Cardiac muscle cell (in vitro differentiated cells and primary cell): Measurements from ENCODE around the gene ADAMTS19. TPM values are rescaled to one million over a fixed set of nuclear protein-coding genes. Genes with fewer than 3 reads are reported as not detected.

Experiments
- DNase-seq, 2 donors: peaks; one replicate each; pipeline versions ENCODE4 v3.0.0 to v3.0.0-alpha.2; 2010 to 2017; ENCODE audit warnings: low read depth in 1 of 2, low spot score in 1 of 2
- H3K27ac ChIP-seq: fragments of 200-600 bp; sonication (generic); 2 replicates; pipeline ENCODE4 v1.5.1; 2016
- H3K27me3 ChIP-seq: fragments of 200-600 bp; sonication (generic); 2 replicates; pipeline ENCODE4 v1.6.0; 2016; ENCODE audit warnings: control low read depth
- H3K36me3 ChIP-seq: fragments of 200-600 bp; sonication (generic); 2 replicates; pipeline ENCODE4 v1.5.1; 2016; ENCODE audit warnings: control low read depth
- H3K4me1 ChIP-seq: fragments of 200-600 bp; sonication (generic); 2 replicates; pipeline ENCODE4 v1.8.1; 2017; ENCODE audit warnings: low read depth, mild to moderate bottlenecking, mixed run types
- H3K4me3 ChIP-seq: fragments of 200-600 bp; sonication (generic); 2 replicates; pipeline ENCODE4 v1.5.1; 2016; ENCODE audit warnings: mild to moderate bottlenecking
- H3K9me3 ChIP-seq: fragments of 200-600 bp; sonication (generic); 2 replicates; pipeline ENCODE4 v1.5.1; 2017; ENCODE audit warnings: low read depth, mild to moderate bottlenecking, control low read depth
- polyA plus RNA-seq: library from polyadenylated mRNA; unstranded; fragments of >200 nt; fragmentation: Nextera tagmentation; extraction: Ambion mirVana; gene quantifications from 2 replicates; pipeline ENCODE4 v1.2.1, GENCODE V29; 2016
- total RNA-seq: library from RNA; depleted of rRNA; stranded (reverse); fragments of >200 nt; gene quantifications from 2 replicates; pipeline ENCODE4 v1.2.3, GENCODE V29; 2016
- TF ChIP-seq, protein P1 (sequence below): IDR thresholded peaks from 2 replicates; pipeline ENCODE4 v1.5.1; 2012; ENCODE audit warnings: low read depth, mild to moderate bottlenecking, low read length

The ADAMTS19 gene
- total and polyA plus RNA-seq, 2 experiments from 2014 or later: 26.6 to 111 TPM

DNA sequence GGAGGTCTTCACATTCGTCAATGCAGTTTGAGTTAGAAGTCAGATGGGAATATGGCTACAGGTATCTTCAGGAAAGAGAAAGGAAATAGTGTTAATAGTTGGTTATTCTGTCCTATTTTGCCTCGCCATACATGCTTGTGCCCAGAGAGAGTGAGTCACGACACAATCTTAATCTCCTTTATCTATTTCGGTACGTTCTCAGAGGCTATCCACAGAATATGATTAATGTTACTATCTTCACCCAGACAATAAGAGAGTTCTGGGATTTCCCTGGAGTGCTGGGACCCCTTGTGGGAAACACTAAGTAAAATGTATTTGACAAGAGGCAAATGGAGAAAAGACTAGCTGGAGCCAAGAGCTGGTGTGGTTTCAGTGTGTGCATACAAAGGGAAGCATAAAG, 313.3 kb downstream of the ADAMTS19 start:
- H3K4me3 ChIP-seq: no peak overlapping the region

DNA sequence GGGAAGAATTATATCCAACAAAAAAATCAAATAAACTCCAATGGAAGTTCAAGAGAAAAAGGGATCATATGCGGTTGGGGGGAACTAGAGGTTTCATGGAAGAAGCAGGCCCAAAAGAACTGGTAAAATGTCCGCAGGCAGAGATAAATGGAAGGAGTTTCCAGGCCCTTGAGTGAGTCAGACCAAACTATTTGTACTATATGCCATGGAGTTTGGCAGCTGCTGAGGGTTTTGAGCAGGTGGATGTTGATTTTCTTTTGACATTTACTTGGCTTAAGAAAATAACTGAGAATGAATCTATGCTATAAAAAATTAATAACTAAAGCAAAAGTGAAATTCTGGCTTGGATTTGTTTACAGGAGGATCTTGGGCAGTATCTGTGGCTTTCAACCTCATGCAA, 321.5 kb downstream of the ADAMTS19 start:
- Histone ChIP-seq H3K36me3 (no peaks in the 10 kb centered on the region), H3K4me1 (no peaks in the 10 kb centered on the region), H3K27me3 (no peaks in the 10 kb centered on the region), H3K9me3 (no peaks in the 10 kb centered on the region), H3K27ac (no peak overlapping the region), H3K4me3 (no peak overlapping the region)
- TF ChIP-seq, protein P1, sequence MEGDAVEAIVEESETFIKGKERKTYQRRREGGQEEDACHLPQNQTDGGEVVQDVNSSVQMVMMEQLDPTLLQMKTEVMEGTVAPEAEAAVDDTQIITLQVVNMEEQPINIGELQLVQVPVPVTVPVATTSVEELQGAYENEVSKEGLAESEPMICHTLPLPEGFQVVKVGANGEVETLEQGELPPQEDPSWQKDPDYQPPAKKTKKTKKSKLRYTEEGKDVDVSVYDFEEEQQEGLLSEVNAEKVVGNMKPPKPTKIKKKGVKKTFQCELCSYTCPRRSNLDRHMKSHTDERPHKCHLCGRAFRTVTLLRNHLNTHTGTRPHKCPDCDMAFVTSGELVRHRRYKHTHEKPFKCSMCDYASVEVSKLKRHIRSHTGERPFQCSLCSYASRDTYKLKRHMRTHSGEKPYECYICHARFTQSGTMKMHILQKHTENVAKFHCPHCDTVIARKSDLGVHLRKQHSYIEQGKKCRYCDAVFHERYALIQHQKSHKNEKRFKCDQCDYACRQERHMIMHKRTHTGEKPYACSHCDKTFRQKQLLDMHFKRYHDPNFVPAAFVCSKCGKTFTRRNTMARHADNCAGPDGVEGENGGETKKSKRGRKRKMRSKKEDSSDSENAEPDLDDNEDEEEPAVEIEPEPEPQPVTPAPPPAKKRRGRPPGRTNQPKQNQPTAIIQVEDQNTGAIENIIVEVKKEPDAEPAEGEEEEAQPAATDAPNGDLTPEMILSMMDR: no peak
- no peak for DNase-seq

More for the DNA sequence above, 313.3 kb downstream of the ADAMTS19 start:
- TF ChIP-seq, protein P1: no peak
- no peaks in the 10 kb centered on the region for H3K9me3 ChIP-seq
- no peak overlapping the region for H3K27ac ChIP-seq
- DNase-seq: no peak
- H3K4me1 ChIP-seq: no peaks in the 10 kb centered on the region
- no peaks in the 10 kb centered on the region for H3K36me3 ChIP-seq
- no peaks in the 10 kb centered on the region for H3K27me3 ChIP-seq
